ENCODE measurements around the gene LTC4S.
A peak's percentile ranks its signal among the peaks of the same experiment; 100 is the strongest.

LTC4S gene

GRCh38 chr5:179812135-179812825 lies 18.5 kb downstream of the LTC4S start:
- no peak for FAIRE-seq

DNA sequence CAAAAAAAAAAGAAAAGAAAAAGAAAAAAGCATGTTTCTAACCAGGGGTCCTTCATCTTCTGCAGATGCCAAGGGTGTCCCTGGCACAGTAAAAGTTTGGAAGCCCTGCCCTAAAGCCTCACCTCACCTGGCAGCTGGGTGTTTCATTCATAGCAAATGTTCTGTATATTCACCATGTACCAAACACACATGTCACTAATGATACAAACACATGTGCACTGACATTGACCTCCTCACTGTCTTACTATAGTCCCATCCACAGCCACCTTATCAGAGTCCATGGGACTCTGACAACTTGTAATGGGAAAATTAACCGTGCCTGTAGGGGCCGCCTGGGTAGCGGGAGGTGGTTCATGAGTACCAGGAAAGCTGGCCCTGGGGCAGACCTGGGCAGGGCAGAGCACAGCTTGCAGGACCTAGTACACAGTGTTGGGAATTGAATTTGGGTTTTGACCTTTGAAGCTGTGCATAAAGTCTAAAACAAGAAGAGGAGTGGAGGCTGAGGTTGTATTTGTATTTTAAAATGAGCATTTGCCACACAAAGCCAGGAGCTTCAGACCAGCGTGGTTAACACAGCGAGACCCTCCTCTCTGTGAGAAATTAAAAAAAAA lies 19.3 kb downstream of the LTC4S start:
- FAIRE-seq, result no peak

DNA sequence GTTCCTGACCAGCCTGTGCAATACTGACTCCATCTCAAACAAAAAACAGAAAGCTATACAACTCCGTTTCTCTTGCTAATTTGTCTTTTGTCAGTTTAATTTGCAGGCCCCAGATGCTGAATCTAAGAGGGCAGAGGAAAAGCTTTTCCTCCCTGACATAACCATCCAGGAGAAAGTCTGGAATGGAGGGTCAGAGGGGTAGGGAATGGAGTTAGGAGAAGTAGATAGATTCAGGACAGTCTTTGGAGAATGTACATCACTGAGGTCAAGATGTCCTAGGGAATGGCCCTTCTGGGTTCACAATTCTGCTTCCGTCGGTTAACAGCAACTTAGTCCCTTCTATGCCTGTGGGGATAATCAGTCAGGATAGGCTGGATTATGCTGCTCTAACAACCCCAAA lies 20.3 kb downstream of the LTC4S start:
- no peak for FAIRE-seq

GRCh38 chr5:179815491-179816249 lies 21.9 kb downstream of the LTC4S start:
- no peak for FAIRE-seq

DNA sequence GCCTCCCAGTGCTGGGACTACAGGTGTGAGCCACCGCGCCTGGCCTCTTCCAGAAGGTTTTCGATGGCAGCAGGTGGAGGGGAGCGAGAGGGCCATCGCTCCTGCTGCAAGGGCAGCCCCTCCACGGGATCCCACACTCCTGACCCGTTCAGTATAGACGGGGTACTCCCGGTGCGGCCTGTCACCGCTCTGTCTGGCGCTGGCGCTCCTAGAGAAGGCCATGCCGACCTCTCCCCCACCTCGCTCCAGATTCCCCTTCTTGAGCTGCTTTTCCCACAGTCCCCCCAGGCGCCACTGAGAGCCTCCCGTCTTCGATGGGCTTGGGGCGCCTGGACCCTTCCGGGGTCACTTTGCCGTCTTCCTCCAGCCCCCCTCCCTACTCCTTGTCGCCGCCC lies 22.6 kb downstream of the LTC4S start:
- FAIRE-seq, result no peak

DNA sequence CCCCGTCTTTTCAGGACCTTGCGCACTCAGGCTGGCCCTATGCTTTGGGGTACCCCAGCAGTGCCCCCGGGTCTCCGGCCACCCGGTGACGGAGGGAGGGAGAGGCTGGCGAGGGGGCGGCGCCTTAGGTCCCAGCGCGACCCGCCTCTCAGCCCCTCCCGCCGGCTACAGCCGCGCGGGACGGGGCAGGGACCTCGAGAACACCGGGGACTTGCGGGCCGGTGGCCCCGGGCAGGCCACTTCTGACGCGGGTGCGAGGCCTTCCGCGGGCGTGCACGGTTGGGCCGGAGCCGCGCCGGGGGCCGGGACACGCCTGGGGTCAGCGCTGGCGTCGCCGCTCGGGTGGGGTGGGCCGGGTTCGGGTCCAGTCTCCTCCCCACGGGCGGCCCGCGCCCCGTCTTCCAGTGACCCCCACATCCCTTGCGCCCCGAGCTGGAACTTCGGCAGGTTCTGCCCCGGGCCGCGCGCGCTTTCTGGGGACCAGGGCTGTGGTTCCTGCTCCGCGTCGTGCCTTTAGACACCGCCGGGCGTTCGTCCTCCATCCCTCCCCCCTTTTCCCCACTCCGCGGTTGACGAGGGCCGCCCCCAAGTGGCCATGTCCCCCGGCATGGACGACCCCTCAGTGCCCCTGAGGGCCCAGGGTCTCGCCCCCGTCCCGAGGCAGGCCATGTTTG lies 23.1 kb downstream of the LTC4S start:
- no peak for FAIRE-seq

- no peak for FAIRE-seq
Measured at GRCh38 chr5:179817470-179817840, 23.7 kb downstream of the LTC4S start.

DNA sequence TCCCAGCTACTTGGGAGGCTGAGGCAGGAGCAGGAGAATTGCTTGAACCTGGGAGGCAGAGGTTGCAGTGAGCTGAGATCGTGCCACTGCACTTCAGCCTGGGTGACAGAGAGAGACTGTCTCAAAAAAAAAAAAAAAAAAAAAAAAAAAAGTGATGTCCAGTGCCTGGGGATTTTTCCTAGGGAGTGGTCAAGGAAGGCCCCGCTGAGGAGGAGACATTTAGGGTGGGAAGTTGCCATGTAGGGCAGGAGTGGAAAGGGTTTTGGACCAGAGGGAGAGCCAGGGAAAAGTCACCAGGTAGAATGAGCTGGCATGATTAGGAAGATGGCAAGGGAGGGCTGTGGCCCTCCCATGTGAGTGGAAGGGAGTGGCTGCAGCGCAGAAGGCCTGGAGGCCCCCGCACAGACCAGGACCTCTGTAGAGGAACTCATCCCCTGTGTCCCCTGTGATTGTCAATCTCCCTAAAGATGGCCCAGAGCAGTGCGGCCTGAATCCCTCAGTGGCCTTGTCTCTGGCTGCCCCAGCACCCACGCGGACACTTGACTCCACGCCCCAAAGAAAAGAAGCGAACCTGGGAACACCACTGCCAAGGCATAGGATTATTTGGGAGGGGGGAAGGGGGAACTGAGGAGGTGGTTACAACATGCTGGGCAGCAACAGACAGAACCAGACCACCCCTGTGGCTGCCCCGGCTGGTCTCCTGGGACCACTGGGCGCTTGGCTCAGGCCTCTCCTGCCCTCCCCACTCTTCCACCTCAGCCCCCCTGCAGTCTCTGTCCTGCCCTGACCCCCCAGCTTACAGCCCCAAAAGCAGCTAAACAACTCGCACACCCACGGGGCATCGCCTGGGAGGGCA lies 24.3 kb downstream of the LTC4S start:
- no peak for FAIRE-seq

GRCh38 chr5:179818746-179819295 lies 25.0 kb downstream of the LTC4S start:
- FAIRE-seq, result peak; percentile 94

- FAIRE-seq, result peak; percentile 61
Measured at GRCh38 chr5:179819296-179820126, 25.7 kb downstream of the LTC4S start.

DNA sequence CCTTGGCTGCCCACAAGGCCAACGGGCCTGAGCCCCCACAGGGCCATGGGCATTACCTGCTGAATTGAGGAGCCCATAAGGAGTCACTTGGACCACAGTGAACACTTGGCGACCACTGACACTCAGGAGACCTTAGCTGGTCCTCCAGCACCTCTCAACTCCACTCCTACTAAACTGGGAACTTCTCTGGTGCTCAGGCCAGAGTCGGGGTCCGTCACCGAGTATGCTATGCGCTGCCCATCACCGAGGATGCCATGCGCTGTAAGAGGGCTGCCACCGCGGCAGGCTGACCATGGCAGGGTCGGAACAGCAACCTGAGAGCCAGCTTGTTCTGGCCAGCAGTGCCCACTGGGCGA lies 26.3 kb downstream of the LTC4S start:
- FAIRE-seq, result no peak

DNA sequence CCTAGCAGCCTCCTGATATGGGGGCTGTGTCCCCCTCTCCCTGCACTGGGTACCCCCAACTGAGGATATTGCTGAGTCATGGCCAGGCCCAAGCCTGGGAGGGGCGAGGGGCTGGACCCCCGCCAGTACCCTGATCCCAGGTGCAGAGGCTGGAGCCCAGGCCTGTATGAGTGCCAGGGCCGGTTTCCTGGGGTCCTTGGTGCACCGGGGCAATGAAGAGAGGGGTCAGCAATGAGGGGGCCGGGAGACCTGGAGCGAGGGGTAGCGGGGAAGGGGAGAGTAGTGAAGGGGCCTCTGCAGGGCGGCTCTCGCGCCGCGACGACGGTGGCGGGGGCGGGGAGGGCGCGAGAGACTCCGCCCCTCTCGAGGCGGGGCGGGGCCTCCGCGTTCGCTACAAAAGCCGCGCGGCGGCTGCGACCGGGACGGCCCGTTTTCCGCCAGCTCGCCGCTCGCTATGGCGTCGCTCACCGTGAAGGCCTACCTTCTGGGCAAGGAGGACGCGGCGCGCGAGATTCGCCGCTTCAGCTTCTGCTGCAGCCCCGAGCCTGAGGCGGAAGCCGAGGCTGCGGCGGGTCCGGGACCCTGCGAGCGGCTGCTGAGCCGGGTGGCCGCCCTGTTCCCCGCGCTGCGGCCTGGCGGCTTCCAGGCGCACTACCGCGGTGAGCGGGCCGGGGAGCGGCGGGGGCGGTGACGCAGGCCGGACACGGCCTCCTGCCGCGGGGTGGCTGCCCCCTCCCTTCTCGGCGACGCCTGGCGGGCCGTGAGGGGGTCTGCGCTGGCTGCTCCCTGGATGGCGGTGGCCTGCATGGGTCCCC lies 26.9 kb downstream of the LTC4S start, which contains the start of gene SQSTM1:
TSS of gene SQSTM1 (plus strand) at position 423 of the 815 bp plus-strand sequence. CDS start at position 455, 32 bp downstream.
- no peak for FAIRE-seq

DNA sequence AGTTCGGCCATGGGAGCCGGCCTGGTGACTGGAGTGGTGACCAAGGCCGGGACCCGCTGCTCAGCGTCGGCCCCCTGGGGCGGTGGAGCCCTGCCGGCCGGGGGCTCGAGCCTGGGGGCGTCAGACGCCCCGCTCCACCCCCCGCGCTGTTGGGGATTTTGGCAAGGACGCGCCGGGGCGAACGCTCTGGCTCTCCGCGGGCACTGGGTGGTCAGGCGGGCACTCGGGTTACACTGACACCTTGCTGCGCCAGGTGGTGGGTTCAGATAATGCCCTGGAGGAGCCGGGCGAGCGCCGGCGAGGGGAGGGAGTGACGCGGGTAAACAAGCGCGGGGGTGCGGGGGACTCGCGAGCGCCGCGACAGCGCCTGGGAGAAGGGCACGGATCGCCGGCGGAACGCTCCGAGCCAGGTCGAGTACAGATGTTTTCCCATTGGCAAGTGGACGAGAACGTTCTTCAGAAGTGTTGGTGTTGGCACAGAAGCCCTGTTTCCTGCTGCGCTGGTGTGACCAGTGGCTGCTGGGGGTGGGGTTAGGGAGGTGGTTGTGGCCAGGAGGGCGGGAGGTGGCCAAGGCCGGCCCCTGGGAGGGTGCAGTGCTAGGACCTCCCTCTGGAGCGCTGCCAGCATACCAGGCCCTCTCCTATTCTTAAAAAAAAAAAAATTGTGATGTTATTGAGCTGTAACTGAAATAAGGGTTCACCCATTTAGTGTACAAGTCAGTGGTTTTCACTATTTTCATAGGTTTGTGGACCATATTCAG lies 27.7 kb downstream of the LTC4S start:
- FAIRE-seq, result peak; percentile 36

DNA sequence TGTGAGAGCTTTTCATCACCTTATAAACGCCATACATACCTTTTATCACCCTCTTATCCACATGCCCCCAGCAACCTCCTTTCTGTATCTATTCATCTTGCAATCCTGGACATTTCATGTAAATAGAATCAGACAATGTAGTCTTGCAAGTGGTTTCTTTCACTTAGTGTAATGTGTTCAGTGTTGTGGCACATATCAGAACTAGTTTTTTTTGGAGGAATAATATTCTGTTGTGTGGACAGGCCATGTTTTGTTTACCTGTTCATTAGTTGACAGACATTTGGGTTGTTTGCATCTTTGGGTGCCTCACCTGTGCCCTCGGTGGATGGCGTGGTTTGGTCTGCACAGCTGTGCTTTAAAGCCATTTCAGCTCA lies 28.3 kb downstream of the LTC4S start:
- FAIRE-seq, result no peak

DNA sequence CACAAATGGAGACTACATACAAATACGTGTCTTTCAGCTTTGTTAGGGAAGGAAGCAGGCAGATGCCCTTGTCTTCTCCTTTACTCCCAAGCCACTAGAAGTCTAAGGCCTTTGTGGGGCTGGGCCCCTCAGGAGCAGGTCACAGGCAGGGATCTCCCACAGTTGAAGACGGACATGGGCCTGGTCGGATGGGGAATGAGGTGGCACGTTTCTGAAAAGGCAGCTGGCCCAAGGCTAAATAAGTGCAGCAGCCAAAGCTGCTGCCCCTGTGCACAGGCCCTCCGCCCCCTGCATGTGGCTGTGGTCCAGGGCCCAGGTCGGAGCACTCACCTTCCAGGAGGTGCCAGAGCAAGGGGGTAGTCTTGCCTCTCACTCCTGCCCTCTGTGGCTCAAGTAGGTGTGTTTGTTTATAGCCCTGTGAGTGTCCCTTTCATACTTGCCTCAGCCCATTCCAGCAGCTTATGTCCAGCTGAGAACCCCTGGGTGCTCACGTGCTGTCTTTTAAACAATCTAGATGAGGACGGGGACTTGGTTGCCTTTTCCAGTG lies 28.7 kb downstream of the LTC4S start:
- FAIRE-seq, result no peak

DNA sequence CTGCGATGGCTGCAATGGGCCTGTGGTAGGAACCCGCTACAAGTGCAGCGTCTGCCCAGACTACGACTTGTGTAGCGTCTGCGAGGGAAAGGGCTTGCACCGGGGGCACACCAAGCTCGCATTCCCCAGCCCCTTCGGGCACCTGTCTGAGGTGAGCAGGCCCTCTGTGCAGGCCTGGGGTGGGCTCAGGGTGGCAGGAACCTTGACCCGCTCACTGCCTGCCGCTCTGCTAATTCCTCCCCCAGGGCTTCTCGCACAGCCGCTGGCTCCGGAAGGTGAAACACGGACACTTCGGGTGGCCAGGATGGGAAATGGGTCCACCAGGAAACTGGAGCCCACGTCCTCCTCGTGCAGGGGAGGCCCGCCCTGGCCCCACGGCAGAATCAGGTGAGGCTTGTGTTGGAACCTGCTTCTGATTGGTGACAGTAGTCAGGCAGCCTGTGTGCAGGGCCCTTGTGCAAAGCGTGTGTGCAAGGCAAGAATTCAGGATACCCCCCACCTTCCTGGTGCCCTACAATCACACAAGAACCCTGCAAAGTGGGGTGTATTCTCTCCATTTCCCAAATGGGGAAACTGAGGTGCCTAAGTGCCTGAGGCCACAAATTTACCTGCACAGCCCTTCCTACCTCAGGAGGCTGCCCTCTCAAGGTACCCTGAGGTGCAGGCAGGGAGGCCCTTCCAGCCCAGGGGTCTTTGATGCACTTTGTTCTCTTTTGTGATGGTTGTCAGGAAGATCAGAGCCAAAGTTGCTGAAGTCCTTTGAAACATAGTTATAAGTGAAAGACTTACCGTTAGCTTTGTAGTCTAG lies 30.4 kb downstream of the LTC4S start:
- FAIRE-seq, result no peak

DNA sequence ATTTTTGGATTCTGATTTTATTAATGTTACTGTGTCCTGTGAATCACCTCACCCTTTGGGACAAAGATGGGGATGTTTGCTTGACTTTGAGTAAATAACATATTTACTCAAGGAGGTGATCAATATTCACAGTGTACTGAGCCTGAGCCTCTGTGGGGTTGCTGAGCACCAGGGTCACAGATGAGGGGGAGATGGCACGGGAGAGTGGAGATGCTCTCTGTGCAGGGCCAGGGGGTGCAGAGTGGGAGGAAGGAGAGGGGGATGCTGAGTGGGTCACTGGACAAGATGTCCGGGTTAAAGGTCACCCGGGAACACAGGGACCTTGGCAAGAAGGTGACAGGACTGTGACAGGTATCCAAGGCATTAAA lies 30.9 kb downstream of the LTC4S start:
- FAIRE-seq, result no peak

DNA sequence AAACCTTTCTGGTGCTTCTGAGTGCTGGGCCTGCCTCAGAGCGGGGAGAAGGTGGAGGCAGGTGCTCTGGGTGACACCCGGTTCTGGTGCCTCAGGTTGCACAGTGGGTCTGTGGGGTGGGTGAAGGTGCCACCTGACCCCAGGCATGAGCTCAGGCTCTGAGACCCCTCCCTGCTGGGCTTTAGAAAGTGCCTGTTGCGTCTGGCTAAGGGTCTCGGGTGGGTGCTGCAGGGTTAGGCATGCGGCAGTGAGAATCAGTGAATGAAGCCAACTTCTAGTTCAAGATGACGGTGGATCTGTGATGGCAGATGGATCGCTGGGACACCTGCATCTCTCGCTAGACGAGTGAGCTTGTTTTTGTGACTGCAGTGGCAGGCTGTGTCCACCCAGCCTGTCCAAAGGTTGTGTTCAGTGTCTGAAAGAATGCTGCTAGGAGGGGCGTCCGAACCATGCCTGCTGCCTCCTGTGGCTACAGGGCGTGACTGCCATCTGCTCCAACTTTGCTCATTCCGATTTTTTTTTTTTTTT lies 31.9 kb downstream of the LTC4S start:
- no peak for FAIRE-seq
